NCI-H1092 (cell line): Measurements from ENCODE around the gene CPLANE2.
"Not testable (repeated sequence)": the region's sequence is repeated elsewhere in the genome, so short reads cannot be mapped to it uniquely, and the experiment has no call there.

ENCODE experiments used
- DNase-seq: peaks from one replicate; lab custom pipeline; 2025; lab: John Stamatoyannopoulos, UW

CPLANE2 gene

GRCh38 chr1:16248603-16249516 lies 11.9 kb upstream of the CPLANE2 start:
- peak; percentile 98 for DNase-seq

GRCh38 chr1:16248007-16248436 lies 11.0 kb upstream of the CPLANE2 start:
- DNase-seq = no peak

GRCh38 chr1:16247441-16247840 lies 10.5 kb upstream of the CPLANE2 start:
- DNase-seq = no peak

- DNase-seq = no peak
Observed at GRCh38 chr1:16246961-16247360, 10.0 kb upstream of the CPLANE2 start.

- not testable (repeated sequence) for DNase-seq
Observed at GRCh38 chr1:16246239-16246638, 9.3 kb upstream of the CPLANE2 start.

- DNase-seq = no peak
Observed at GRCh38 chr1:16245476-16246196, 8.7 kb upstream of the CPLANE2 start.

GRCh38 chr1:16244650-16245285 lies 7.8 kb upstream of the CPLANE2 start:
- DNase-seq = no peak

- DNase-seq = peak; percentile 81
Observed at GRCh38 chr1:16243936-16244649, 7.1 kb upstream of the CPLANE2 start.

- no peak for DNase-seq
Observed at GRCh38 chr1:16243215-16243610, 6.2 kb upstream of the CPLANE2 start.

GRCh38 chr1:16242556-16243214 lies 5.7 kb upstream of the CPLANE2 start:
- no peak for DNase-seq

GRCh38 chr1:16241221-16241708 lies 4.3 kb upstream of the CPLANE2 start:
- no peak for DNase-seq

- DNase-seq = no peak
Observed at GRCh38 chr1:16239972-16240491, 3.0 kb upstream of the CPLANE2 start.

GRCh38 chr1:16237343-16237830 lies 404 bp upstream of the CPLANE2 start:
- no peak for DNase-seq

GRCh38 chr1:16235944-16236510 lies 956 bp downstream of the CPLANE2 start:
- DNase-seq = peak; percentile 78

GRCh38 chr1:16235347-16235746 lies 1.6 kb downstream of the CPLANE2 start:
- DNase-seq = no peak

GRCh38 chr1:16233431-16233830 lies 3.6 kb downstream of the CPLANE2 start:
- DNase-seq = no peak

GRCh38 chr1:16232316-16232710 lies 4.7 kb downstream of the CPLANE2 start:
- DNase-seq = no peak

GRCh38 chr1:16231331-16232315 lies 5.4 kb downstream of the CPLANE2 start:
- DNase-seq = no peak

- no peak for DNase-seq
Observed at GRCh38 chr1:16230744-16231143, 6.2 kb downstream of the CPLANE2 start.
